IMR-90 (cell line): ENCODE measurements around the gene TEX22. TPM values are rescaled to one million over a fixed set of nuclear protein-coding genes. Genes with fewer than 3 reads are reported as not detected.

Experiments used
- ATAC-seq: fragments of 200-7000 bp; cut with Tn5 transposase; 2 replicates; pipeline ENCODE4 v1.9.1; 2020; ENCODE audit warnings: low read depth, mild to moderate bottlenecking, moderate library complexity
- BruUV-seq: library from RNA; stranded (reverse); fragments of 400-500 nt; replicated peaks from 2 replicates; lab custom pipeline; 2021; lab: Mats Ljungman, UMichigan
- CTCF ChIA-PET: fragments of 300-600 bp; formaldehyde crosslinking; extraction: SDS; loops from one replicate; lab custom pipeline; 2021; ENCODE audit warnings: antibody characterized with exemption; lab: Yijun Ruan, JAX
- POLR2A ChIA-PET: fragments of 300-600 bp; sonication (Branson Sonifier 250); formaldehyde crosslinking; loops from one replicate; lab custom pipeline; 2022; ENCODE audit warnings: antibody characterized with exemption; ENCODE audit not compliant: unreplicated experiment; lab: Charles Lee
- DNase-seq: peaks from one replicate; pipeline ENCODE4 v3.0.0; 2013
- H2AFZ ChIP-seq: replicated peaks from 2 replicates; pipeline ENCODE3; 2013; ENCODE audit warnings: low read length, mild to moderate bottlenecking; ENCODE audit not compliant: poor library complexity
- H2AK5ac ChIP-seq: 2 replicates; pipeline ENCODE4 v1.6.1; 2013; ENCODE audit warnings: low read depth, low read length, inconsistent platforms
- H2AK9ac ChIP-seq: replicated peaks from 2 replicates; pipeline ENCODE3; 2013; ENCODE audit warnings: mild to moderate bottlenecking, low read depth, low read length, moderate library complexity; ENCODE audit not compliant: poor library complexity
- H2BK120ac ChIP-seq: 2 replicates; pipeline ENCODE4 v1.6.1; 2013; ENCODE audit warnings: low read depth, low read length, inconsistent platforms
- H2BK15ac ChIP-seq: 3 replicates; pipeline ENCODE4 v1.6.1; 2013; ENCODE audit warnings: low read depth, low read length, inconsistent platforms
- H2BK20ac ChIP-seq: 2 replicates; pipeline ENCODE4 v1.6.1; 2013; ENCODE audit warnings: low read depth, mild to moderate bottlenecking, inconsistent platforms, low read length, moderate library complexity
- H2BK5ac ChIP-seq: 2 replicates; pipeline ENCODE4 v1.6.1; 2013; ENCODE audit warnings: mild to moderate bottlenecking, low read depth, low read length, inconsistent platforms; ENCODE audit not compliant: poor library complexity, severe bottlenecking
- H3K14ac ChIP-seq: replicated peaks from 2 replicates; pipeline ENCODE4 v1.6.1; 2013; ENCODE audit warnings: low read depth, low read length, inconsistent platforms
- H3K18ac ChIP-seq: 2 replicates; pipeline ENCODE4 v1.6.1; 2013; ENCODE audit warnings: low read depth, low read length, control low read depth
- H3K23ac ChIP-seq: 2 replicates; pipeline ENCODE4 v1.6.1; 2013; ENCODE audit warnings: low read depth, low read length, inconsistent platforms
- H3K27ac ChIP-seq: 2 replicates; pipeline ENCODE4 v1.5.1; 2013; ENCODE audit warnings: mild to moderate bottlenecking, control low read depth, low read length; ENCODE audit not compliant: insufficient read depth
- H3K27me3 ChIP-seq: 2 replicates; pipeline ENCODE4 v1.6.1; 2013; ENCODE audit warnings: low read length; ENCODE audit not compliant: control insufficient read depth, insufficient read depth
- H3K36me3 ChIP-seq: 2 replicates; pipeline ENCODE4 v1.6.1; 2013; ENCODE audit warnings: low read length, mixed read lengths; ENCODE audit not compliant: control insufficient read depth, insufficient read depth
- H3K4ac ChIP-seq: 2 replicates; pipeline ENCODE4 v1.6.1; 2013; ENCODE audit warnings: low read depth, low read length, inconsistent platforms
- H3K4me1 ChIP-seq: 2 replicates; pipeline ENCODE4 v1.6.1; 2013; ENCODE audit warnings: low read length, mixed read lengths; ENCODE audit not compliant: control insufficient read depth, insufficient read depth
- H3K4me2 ChIP-seq: 2 replicates; pipeline ENCODE4 v1.6.1; 2013; ENCODE audit warnings: low read depth, mild to moderate bottlenecking, control low read depth, low read length, moderate library complexity
- H3K4me3 ChIP-seq: 2 replicates; pipeline ENCODE4 v1.5.1; 2013; ENCODE audit warnings: low read depth, mild to moderate bottlenecking, control low read depth, low read length, moderate library complexity; ENCODE audit not compliant: insufficient read depth
- H3K56ac ChIP-seq: 2 replicates; pipeline ENCODE4 v1.6.1; 2013; ENCODE audit warnings: low read length, inconsistent platforms; ENCODE audit not compliant: insufficient read depth; ENCODE audit errors: extremely low read depth
- H3K79me1 ChIP-seq, 2 experiments: 2 replicates each; pipeline ENCODE4 v1.6.1; 2013; ENCODE audit warnings: low read length in 2 of 2, inconsistent platforms in 1 of 2, low read depth in 1 of 2
- H3K9ac ChIP-seq: 2 replicates; pipeline ENCODE4 v1.6.1; 2013; ENCODE audit warnings: low read depth, low read length, control low read depth
- H3K9me1 ChIP-seq: 2 replicates; pipeline ENCODE4 v1.6.1; 2013; ENCODE audit warnings: low read length, inconsistent platforms; ENCODE audit not compliant: insufficient read depth
- H3K9me3 ChIP-seq: 2 replicates; pipeline ENCODE4 v1.6.1; 2013; ENCODE audit warnings: low read length; ENCODE audit not compliant: control insufficient read depth, insufficient read depth
- H4K20me1 ChIP-seq: 2 replicates; pipeline ENCODE4 v1.6.1; 2013; ENCODE audit warnings: low read length, inconsistent platforms; ENCODE audit not compliant: insufficient read depth
- H4K5ac ChIP-seq: 2 replicates; pipeline ENCODE4 v1.6.1; 2013; ENCODE audit warnings: mild to moderate bottlenecking, low read depth, low read length, control low read depth
- H4K8ac ChIP-seq, 2 experiments: 2 replicates each; pipeline ENCODE4 v1.6.1; 2013; ENCODE audit warnings: low read depth in 2 of 2, low read length in 2 of 2, control low read depth in 1 of 2, inconsistent platforms in 1 of 2
- H4K91ac ChIP-seq: 2 replicates; pipeline ENCODE4 v1.6.1; 2013; ENCODE audit warnings: low read depth, low read length, inconsistent platforms; ENCODE audit not compliant: insufficient read depth
- BHLHE40 ChIP-seq: fragments of 150-350 bp; IDR thresholded peaks from 2 replicates; pipeline ENCODE4 v1.6.1; 2016; ENCODE audit warnings: mild to moderate bottlenecking, low read depth, low read length
- CEBPB ChIP-seq: IDR thresholded peaks from 2 replicates; pipeline ENCODE4 v1.6.1; 2012; ENCODE audit warnings: low read depth, low read length, improper control_type of control experiment
- CHD1 ChIP-seq: IDR thresholded peaks from 2 replicates; pipeline ENCODE4 v1.6.1; 2012; ENCODE audit warnings: low read depth, low read length, improper control_type of control experiment
- CTCF ChIP-seq: conservative IDR thresholded peaks from 2 replicates; pipeline ENCODE4 v1.5.1; 2012; ENCODE audit warnings: mild to moderate bottlenecking, low read depth, low read length, improper control_type of control experiment
- FOS ChIP-seq: fragments of 150-350 bp; IDR thresholded peaks from 2 replicates; pipeline ENCODE4 v1.6.1; 2016; ENCODE audit warnings: low read depth, low read length
- MAFK ChIP-seq: IDR thresholded peaks from 2 replicates; pipeline ENCODE4 v1.6.1; 2012; ENCODE audit warnings: low read depth, low read length, improper control_type of control experiment
- MAZ ChIP-seq: IDR thresholded peaks from 2 replicates; pipeline ENCODE4 v1.6.1; 2012; ENCODE audit warnings: low read depth, mild to moderate bottlenecking, low read length, improper control_type of control experiment, moderate library complexity, borderline replicate concordance
- MXI1 ChIP-seq: IDR thresholded peaks from 2 replicates; pipeline ENCODE4 v1.6.1; 2012; ENCODE audit warnings: low read depth, mild to moderate bottlenecking, low read length, moderate library complexity, borderline replicate concordance
- NFE2L2 ChIP-seq: fragments of 150-350 bp; IDR thresholded peaks from 2 replicates; pipeline ENCODE4 v1.6.1; 2016; ENCODE audit warnings: low read depth, mild to moderate bottlenecking, low read length
- POLR2A ChIP-seq: IDR thresholded peaks from 2 replicates; pipeline ENCODE4 v1.6.1; 2012; ENCODE audit warnings: mild to moderate bottlenecking, low read depth, low read length
- RAD21 ChIP-seq: IDR thresholded peaks from 2 replicates; pipeline ENCODE4 v1.6.1; 2012; ENCODE audit warnings: low read length, improper control_type of control experiment
- RCOR1 ChIP-seq: IDR thresholded peaks from 2 replicates; pipeline ENCODE4 v1.6.1; 2012; ENCODE audit warnings: mild to moderate bottlenecking, low read length, improper control_type of control experiment; ENCODE audit not compliant: insufficient replicate concordance
- RFX5 ChIP-seq: IDR thresholded peaks from 2 replicates; pipeline ENCODE4 v1.8.0; 2012; ENCODE audit warnings: low read depth, mild to moderate bottlenecking, low read length, moderate library complexity
- SMC3 ChIP-seq: fragments of 150-350 bp; IDR thresholded peaks from 2 replicates; pipeline ENCODE4 v1.6.1; 2016; ENCODE audit warnings: low read depth, mild to moderate bottlenecking, antibody characterized with exemption, low read length, moderate library complexity
- USF2 ChIP-seq: fragments of 150-350 bp; IDR thresholded peaks from 2 replicates; pipeline ENCODE4 v1.6.1; 2017; ENCODE audit warnings: mild to moderate bottlenecking, antibody characterized with exemption, low read length, low read depth
- WGBS, 2 experiments: methylation state at CpG; one replicate each; pipeline versions ENCODE4 v1.1.5 to v1.1.7; 2013; ENCODE audit warnings: missing lambda C conversion rate in 2 of 2; ENCODE audit not compliant: insufficient read length in 1 of 2; ENCODE audit errors: extremely low coverage in 2 of 2; 5-methylcytosine and 5-hydroxymethylcytosine counted together
- dilution Hi-C: fragments of 300-500 bp; cut with HindIII; formaldehyde crosslinking; loops from one replicate; pipeline ENCODE4 v1.14.3; 2018; ENCODE audit warnings: low sequenced_read_pairs; ENCODE audit not compliant: unreplicated experiment
- in situ Hi-C: fragments of 300-500 bp; cut with MboI; formaldehyde crosslinking; loops from 3 replicates; pipeline ENCODE4 v1.14.3; 2019; ENCODE audit warnings: low sequenced_read_pairs, inconsistent platforms, mixed read lengths
- intact Hi-C: fragments of 100-400 bp; cut with micrococcal nuclease; formaldehyde crosslinking; loops from 2 replicates; pipeline ENCODE4 v1.10.0; 2022
- polyA plus RNA-seq, 3 experiments: library from polyadenylated mRNA; depleted of rRNA; stranded (reverse); fragments of >200 nt; gene quantifications; 2 replicates each; pipeline ENCODE4 v1.2.3, GENCODE V29; 2012; ENCODE audit warnings: low replicate concordance in 1 of 3
- total RNA-seq: library from RNA; depleted of rRNA; stranded (reverse); fragments of >200 nt; gene quantifications from 2 replicates; pipeline ENCODE4 v1.2.3, GENCODE V29; 2012
- TF ChIP-seq, protein P1 (sequence below): fragments of 150-350 bp; IDR thresholded peaks from 2 replicates; pipeline ENCODE4 v1.6.1; 2016; ENCODE audit warnings: low read depth, mild to moderate bottlenecking, low read length, moderate library complexity, borderline replicate concordance

TEX22 gene
- total and polyA plus RNA-seq, 2 of the 4 experiments (the other 2 are of a cell fraction) = 0.10 to 0.18 TPM

DNA sequence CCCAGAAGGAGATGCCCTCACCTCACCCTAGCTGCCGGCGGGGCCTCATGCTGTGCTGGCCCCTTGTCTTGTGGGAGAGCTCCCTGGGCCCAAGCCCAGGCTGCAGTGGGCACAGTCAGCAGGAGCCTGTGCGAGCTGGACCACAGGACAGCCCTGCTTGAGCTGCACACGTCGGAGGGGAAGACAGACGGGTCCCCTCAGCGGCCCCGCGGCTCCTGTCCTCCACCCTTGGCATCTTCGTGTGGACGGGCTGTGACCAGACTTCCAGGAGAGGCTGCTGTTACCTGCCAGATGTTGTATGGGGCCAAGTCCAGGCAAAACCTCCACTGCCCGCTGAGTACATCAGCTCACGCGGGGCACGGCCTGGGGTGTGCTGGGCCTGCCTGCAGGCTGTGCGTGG is 9.4 kb upstream of the TEX22 start:
- no peak for DNase-seq
- no peak overlapping the region for H3K27ac ChIP-seq
- H4K91ac ChIP-seq = no peak overlapping the region
- H3K4me3 ChIP-seq = no peak overlapping the region
- POLR2A ChIA-PET = no interaction called here
- no peak for TF ChIP-seq CHD1
- TF ChIP-seq FOS = no peak
- no peak for TF ChIP-seq POLR2A
- TF ChIP-seq, protein P1, sequence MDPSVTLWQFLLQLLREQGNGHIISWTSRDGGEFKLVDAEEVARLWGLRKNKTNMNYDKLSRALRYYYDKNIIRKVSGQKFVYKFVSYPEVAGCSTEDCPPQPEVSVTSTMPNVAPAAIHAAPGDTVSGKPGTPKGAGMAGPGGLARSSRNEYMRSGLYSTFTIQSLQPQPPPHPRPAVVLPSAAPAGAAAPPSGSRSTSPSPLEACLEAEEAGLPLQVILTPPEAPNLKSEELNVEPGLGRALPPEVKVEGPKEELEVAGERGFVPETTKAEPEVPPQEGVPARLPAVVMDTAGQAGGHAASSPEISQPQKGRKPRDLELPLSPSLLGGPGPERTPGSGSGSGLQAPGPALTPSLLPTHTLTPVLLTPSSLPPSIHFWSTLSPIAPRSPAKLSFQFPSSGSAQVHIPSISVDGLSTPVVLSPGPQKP = no peak
- TF ChIP-seq SMC3 = no peak
- no peak for TF ChIP-seq BHLHE40
- TF ChIP-seq MXI1 = no peak
- TF ChIP-seq MAZ = no peak
- TF ChIP-seq MAFK = no peak
- TF ChIP-seq NFE2L2 = no peak
- TF ChIP-seq RCOR1 = no peak
- TF ChIP-seq CTCF = no peak
- no peak for TF ChIP-seq RFX5
- TF ChIP-seq RAD21 = no peak
- TF ChIP-seq CEBPB = no peak
- no peak for TF ChIP-seq USF2
- H4K5ac ChIP-seq = no peak overlapping the region
- H3K56ac ChIP-seq = no peak overlapping the region
- H3K18ac ChIP-seq = no peak overlapping the region
- ATAC-seq = no peak
- H4K20me1 ChIP-seq = no peaks in the 10 kb centered on the region
- no peaks in the 10 kb centered on the region for H3K79me1 ChIP-seq
- H2BK15ac ChIP-seq = no peak overlapping the region
- in situ Hi-C loops (no loop called here), dilution Hi-C loops (no loop called here), intact Hi-C loops (no loop called here)
- no peak overlapping the region for H2AFZ ChIP-seq
- H3K14ac ChIP-seq = no peak overlapping the region
- no TSS peak for BruUV-seq
- WGBS, 2 experiments = 85% methylated on average over 10 of the region's 16 CpGs; no CpG with 5 or more reads in 1 of the 2 experiments
- no peaks in the 10 kb centered on the region for H3K9me1 ChIP-seq
- H2AK5ac ChIP-seq = no peak overlapping the region
- CTCF ChIA-PET = no interaction called here
- H2BK20ac ChIP-seq = no peak overlapping the region
- H2BK120ac ChIP-seq = no peak overlapping the region
- no peak overlapping the region for H3K4me2 ChIP-seq
- no peak overlapping the region for H2AK9ac ChIP-seq
- no peak overlapping the region for H3K9ac ChIP-seq
- H3K27me3 ChIP-seq = no peaks in the 10 kb centered on the region
- H3K4ac ChIP-seq = no peak overlapping the region
- no peak overlapping the region for H4K8ac ChIP-seq
- peaks cover 20% of the 10 kb centered on the region; the same call in 1 of the 2 replicates for H3K36me3 ChIP-seq
- no peaks in the 10 kb centered on the region for H3K9me3 ChIP-seq
- no peak overlapping the region for H2BK5ac ChIP-seq
- no peak overlapping the region for H3K23ac ChIP-seq
- no peaks in the 10 kb centered on the region for H3K4me1 ChIP-seq
